ENCODE data around the gene IGFBP7.

- TF ChIP-seq ATF3 (IDR thresholded peaks at IDR 0.05; ENCODE audit: insufficient read depth, low read depth, low read length) (no peak), CEBPB (IDR thresholded peaks at IDR 0.05; ENCODE audit: low read depth, low read length) (no peak), SUZ12 (IDR thresholded peaks at IDR 0.05; ENCODE audit: low read length) (no peak)
- TF ChIP-seq, protein P1, sequence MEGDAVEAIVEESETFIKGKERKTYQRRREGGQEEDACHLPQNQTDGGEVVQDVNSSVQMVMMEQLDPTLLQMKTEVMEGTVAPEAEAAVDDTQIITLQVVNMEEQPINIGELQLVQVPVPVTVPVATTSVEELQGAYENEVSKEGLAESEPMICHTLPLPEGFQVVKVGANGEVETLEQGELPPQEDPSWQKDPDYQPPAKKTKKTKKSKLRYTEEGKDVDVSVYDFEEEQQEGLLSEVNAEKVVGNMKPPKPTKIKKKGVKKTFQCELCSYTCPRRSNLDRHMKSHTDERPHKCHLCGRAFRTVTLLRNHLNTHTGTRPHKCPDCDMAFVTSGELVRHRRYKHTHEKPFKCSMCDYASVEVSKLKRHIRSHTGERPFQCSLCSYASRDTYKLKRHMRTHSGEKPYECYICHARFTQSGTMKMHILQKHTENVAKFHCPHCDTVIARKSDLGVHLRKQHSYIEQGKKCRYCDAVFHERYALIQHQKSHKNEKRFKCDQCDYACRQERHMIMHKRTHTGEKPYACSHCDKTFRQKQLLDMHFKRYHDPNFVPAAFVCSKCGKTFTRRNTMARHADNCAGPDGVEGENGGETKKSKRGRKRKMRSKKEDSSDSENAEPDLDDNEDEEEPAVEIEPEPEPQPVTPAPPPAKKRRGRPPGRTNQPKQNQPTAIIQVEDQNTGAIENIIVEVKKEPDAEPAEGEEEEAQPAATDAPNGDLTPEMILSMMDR (IDR thresholded peaks at IDR 0.05; ENCODE audit: control extremely low read depth in 1 of 3, insufficient read depth in 1 of 3, low read depth in 1 of 3, low read length in 3 of 3): no peak
Measured at GRCh38 chr4:56995525-56995924, 114.7 kb downstream of the IGFBP7 start.
